A673 (cell line): ENCODE results near the gene CENPX. TPM values are rescaled to one million over a fixed set of nuclear protein-coding genes. Genes with fewer than 3 reads are reported as not detected.

Experiments
- BruUV-seq: library from RNA; stranded (reverse); fragments of 400-500 nt; replicated peaks from 2 replicates; lab custom pipeline; 2021; lab: Mats Ljungman, UMichigan
- CTCF ChIA-PET: fragments of 300-600 bp; sonication (Branson Sonifier 250); formaldehyde crosslinking; loops from one replicate; lab custom pipeline; 2022; ENCODE audit warnings: antibody characterized with exemption; lab: Charles Lee
- POLR2A ChIA-PET: fragments of 300-600 bp; sonication (Branson Sonifier 250); formaldehyde crosslinking; loops from one replicate; lab custom pipeline; 2022; ENCODE audit warnings: antibody characterized with exemption; ENCODE audit not compliant: low non-redundant PET; lab: Charles Lee
- DNase-seq: peaks from one replicate; pipeline ENCODE4 v3.0.0-alpha.2; 2015; ENCODE audit warnings: low spot score
- H3K27ac ChIP-seq: fragments of 200-600 bp; sonication (generic); 2 replicates; pipeline ENCODE4 v1.5.1; 2016; ENCODE audit warnings: mixed run types, low read depth, mild to moderate bottlenecking, mixed read lengths, antibody characterized with exemption, low read length; ENCODE audit not compliant: poor library complexity, severe bottlenecking
- H3K27me3 ChIP-seq: fragments of 200-600 bp; sonication (generic); replicated peaks from 2 replicates; pipeline ENCODE4 v1.6.1; 2017; ENCODE audit warnings: mixed run types, low read depth, mild to moderate bottlenecking, mixed read lengths, antibody characterized with exemption, low read length; ENCODE audit not compliant: insufficient read depth, poor library complexity
- H3K36me3 ChIP-seq: fragments of 200-600 bp; sonication (generic); 2 replicates; pipeline ENCODE4 v1.6.1; 2016; ENCODE audit warnings: mixed run types, mild to moderate bottlenecking, mixed read lengths, antibody characterized with exemption, low read length; ENCODE audit not compliant: insufficient read depth, poor library complexity, severe bottlenecking
- H3K4me1 ChIP-seq: fragments of 200-600 bp; sonication (generic); 2 replicates; pipeline ENCODE4 v1.6.1; 2017; ENCODE audit warnings: mixed run types, mild to moderate bottlenecking, mixed read lengths, antibody characterized with exemption, low read length; ENCODE audit not compliant: insufficient read depth, poor library complexity, severe bottlenecking
- H3K4me3 ChIP-seq: fragments of 200-600 bp; sonication (generic); 2 replicates; pipeline ENCODE4 v1.5.1; 2016; ENCODE audit warnings: low read depth, mixed run types, mild to moderate bottlenecking, mixed read lengths, low read length; ENCODE audit not compliant: poor library complexity, severe bottlenecking
- H3K9me3 ChIP-seq: fragments of 200-600 bp; sonication (generic); 2 replicates; pipeline ENCODE4 v1.6.1; 2016; ENCODE audit warnings: mixed run types, low read depth, mild to moderate bottlenecking, mixed read lengths, antibody characterized with exemption, low read length; ENCODE audit not compliant: poor library complexity, severe bottlenecking
- CTCF ChIP-seq: fragments of 300-800, 200-600 bp; sonication (generic); conservative IDR thresholded peaks from 2 replicates; pipeline ENCODE4 v1.5.1; 2017; ENCODE audit warnings: low read depth, mild to moderate bottlenecking, antibody characterized with exemption, low read length, moderate library complexity, mixed read lengths
- EZH2 ChIP-seq: fragments of 200-600 bp; sonication (generic); IDR thresholded peaks from 2 replicates; pipeline ENCODE4 v1.6.1; 2017; ENCODE audit warnings: borderline replicate concordance, low read depth, mild to moderate bottlenecking, mixed read lengths, antibody characterized with exemption, low read length; ENCODE audit not compliant: poor library complexity, severe bottlenecking
- intact Hi-C: fragments of 100-400 bp; cut with micrococcal nuclease; formaldehyde crosslinking; loops from one replicate; pipeline ENCODE4 v1.10.0; 2022; ENCODE audit not compliant: unreplicated experiment
- total RNA-seq: library from RNA; stranded (reverse); gene quantifications from 2 replicates; pipeline ENCODE4 v1.2.3, GENCODE V29; 2021

CENPX gene
- total RNA-seq, 1 experiment from 2014 or later, result 165 TPM

- H3K36me3 ChIP-seq, result peaks cover 51% of the 10 kb centered on the region
Observed at GRCh38 chr17:82062984-82063368, 40.3 kb upstream of the CENPX start.

GRCh38 chr17:82062076-82062983 is 39.7 kb upstream of the CENPX start:
- no peak overlapping the region for H3K27ac ChIP-seq
- no peak for DNase-seq
- ChIA-PET POLR2A (no interaction called here), CTCF (no interaction called here)
- intact Hi-C loops, result no loop called here
- no peaks in the 10 kb centered on the region for H3K27me3 ChIP-seq
- no peak for TF ChIP-seq EZH2
- no peaks in the 10 kb centered on the region for H3K9me3 ChIP-seq
- BruUV-seq, result no TSS peak
- no peak overlapping the region for H3K4me3 ChIP-seq
- peaks cover 58% of the 10 kb centered on the region for H3K36me3 ChIP-seq
- H3K4me1 ChIP-seq, result peaks cover 6% of the 10 kb centered on the region

More at GRCh38 chr17:82062984-82063368, 40.3 kb upstream of the CENPX start:
- H3K9me3 ChIP-seq, result no peaks in the 10 kb centered on the region
- ChIA-PET POLR2A (no interaction called here), CTCF (no interaction called here)
- no peak for TF ChIP-seq CTCF
- no peak for TF ChIP-seq EZH2
- no TSS peak for BruUV-seq
- intact Hi-C loops, result no loop called here
- H3K4me3 ChIP-seq, result no peak overlapping the region
- DNase-seq, result no peak
- H3K27me3 ChIP-seq, result no peaks in the 10 kb centered on the region
- H3K4me1 ChIP-seq, result peaks cover 6% of the 10 kb centered on the region
- H3K27ac ChIP-seq, result no peak overlapping the region

- CTCF ChIA-PET, result interaction anchor here (1.6 kb wide), 1 partner anchor 24 kb away, joined by 4 read pairs; the partner anchor contains the start of gene DCXR
- H3K36me3 ChIP-seq, result peaks cover 68% of the 10 kb centered on the region
- no peak for TF ChIP-seq EZH2
- no peak for TF ChIP-seq CTCF
- no peak overlapping the region for H3K4me3 ChIP-seq
- no peaks in the 10 kb centered on the region for H3K9me3 ChIP-seq
- BruUV-seq, result no TSS peak
- POLR2A ChIA-PET, result no interaction called here
- no peak overlapping the region for H3K27ac ChIP-seq
- DNase-seq, result no peak
- peaks cover 5% of the 10 kb centered on the region for H3K4me1 ChIP-seq
- intact Hi-C loops, result no loop called here
- H3K27me3 ChIP-seq, result no peaks in the 10 kb centered on the region
Observed at GRCh38 chr17:82061047-82061925, 38.6 kb upstream of the CENPX start.
